Bronchial smooth muscle cell (primary cell): ENCODE data around the gene TSPAN6. TPM values are rescaled to one million over a fixed set of nuclear protein-coding genes. Genes with fewer than 3 reads are reported as not detected.

Experiments
- total RNA-seq: library from RNA; depleted of rRNA; stranded (reverse); fragments of >200 nt; gene quantifications from 2 replicates; pipeline ENCODE4 v1.2.1, GENCODE V29; 2014

Gene TSPAN6
- 31.8 and 31.9 TPM in 2 replicates for total RNA-seq

GRCh38 chrX:100636321-100636991 lies at the start of gene TSPAN6:
Gene TSPAN6 (minus strand): TSS chrX:100636806. CDS start chrX:100636694, 112 bp downstream.

GRCh38 chrX:100643956-100644860 lies 7.6 kb upstream of the TSPAN6 start, which contains the start of gene SRPX2:
Gene SRPX2 (plus strand): TSS chrX:100644199. CDS start chrX:100646323, 2,124 bp downstream.

GRCh38 chrX:100584611-100585010 lies 52.0 kb downstream of the TSPAN6 start, which contains the start of gene TNMD:
Gene TNMD (plus strand): TSS chrX:100584936. CDS start chrX:100585019, 83 bp downstream.

Other genes starting within 250 kb of the TSPAN6 start
- under 0.01 TPM in 1 of 2 replicates, not detected in the other for gene PCDH19, start 226.5 kb downstream of the TSPAN6 start, total RNA-seq
- not detected in 2 replicates for gene TNMD, start 51.9 kb downstream of the TSPAN6 start, total RNA-seq
- 26.0 and 36.9 TPM in 2 replicates for gene SRPX2, start 7.4 kb upstream of the TSPAN6 start, total RNA-seq
- gene SYTL4, start 95.3 kb upstream of the TSPAN6 start, total RNA-seq = 2.5 and 14.3 TPM in 2 replicates
- 8.7 and 9.4 TPM in 2 replicates for gene CSTF2, start 183.6 kb upstream of the TSPAN6 start, total RNA-seq
- gene NOX1, start 237.6 kb upstream of the TSPAN6 start, total RNA-seq = 0.17 TPM in 1 of 2 replicates, not detected in the other